Stimulated activated CD8-positive, alpha-beta memory T cell treated with anti-CD3 and anti-CD28 coated beads, Interleukin-15, amount 100 ng/mL, for 4 hours (primary cell): ENCODE results near the gene FUT8.

ENCODE experiments used
- DNase-seq, 2 donors: peaks; one replicate each; pipeline ENCODE4 v3.0.0-alpha.2; 2020; ENCODE audit warnings: low read depth in 2 of 2

FUT8 gene

GRCh38 chr14:65558363-65558762 is 145.8 kb downstream of the FUT8 start:
- no peak for DNase-seq

DNA sequence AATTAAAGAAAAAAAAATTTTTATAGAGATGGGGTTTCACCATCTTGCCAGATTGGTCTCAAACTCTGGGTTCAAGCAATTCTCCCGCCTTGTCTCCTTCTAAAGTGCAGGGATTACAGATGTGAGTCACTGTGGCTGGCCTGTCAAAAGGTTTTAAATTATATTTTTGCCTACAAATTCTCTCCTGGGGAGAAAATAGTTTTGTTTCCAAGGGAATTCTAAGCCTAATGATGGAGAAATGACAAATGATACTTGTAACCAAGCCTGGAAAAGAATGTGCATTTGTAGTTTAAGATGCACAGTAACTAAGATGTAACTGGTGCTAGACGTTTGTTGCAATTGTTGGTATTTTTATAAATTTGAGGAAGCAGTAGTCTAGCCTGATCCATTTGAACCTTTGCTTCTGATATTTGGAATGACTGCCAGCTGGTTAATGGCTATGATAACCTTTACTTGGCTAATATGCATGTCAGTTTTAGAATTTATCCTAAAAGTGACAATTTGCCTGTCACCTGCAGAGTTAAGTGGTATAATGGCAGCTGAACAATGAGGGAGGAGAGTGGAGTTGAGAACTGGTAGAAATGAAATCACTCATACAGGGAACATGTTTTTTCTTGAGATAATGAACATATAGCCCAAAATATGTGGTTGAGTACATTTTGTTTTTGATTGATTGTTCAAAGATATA is 148.0 kb downstream of the FUT8 start:
- no peak for DNase-seq

DNA sequence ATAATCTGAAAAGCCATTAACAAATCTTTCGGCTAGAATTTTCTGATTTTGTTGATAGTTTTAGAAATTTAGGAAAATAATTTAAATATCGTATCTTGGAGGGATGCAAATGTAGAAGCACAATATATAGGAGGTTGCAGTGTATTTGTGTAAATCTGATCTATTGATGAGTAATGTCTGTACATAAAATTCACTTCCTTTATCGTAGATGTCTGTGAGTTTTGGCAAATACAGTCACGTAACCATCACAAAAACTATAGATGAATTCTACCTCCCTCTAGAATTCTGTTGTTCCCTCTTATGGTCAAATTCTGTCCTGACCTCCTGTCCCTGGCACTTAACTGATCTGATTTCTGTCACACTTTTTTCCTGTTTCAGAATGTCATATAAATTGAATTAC is 151.8 kb downstream of the FUT8 start:
- DNase-seq: no peak

DNA sequence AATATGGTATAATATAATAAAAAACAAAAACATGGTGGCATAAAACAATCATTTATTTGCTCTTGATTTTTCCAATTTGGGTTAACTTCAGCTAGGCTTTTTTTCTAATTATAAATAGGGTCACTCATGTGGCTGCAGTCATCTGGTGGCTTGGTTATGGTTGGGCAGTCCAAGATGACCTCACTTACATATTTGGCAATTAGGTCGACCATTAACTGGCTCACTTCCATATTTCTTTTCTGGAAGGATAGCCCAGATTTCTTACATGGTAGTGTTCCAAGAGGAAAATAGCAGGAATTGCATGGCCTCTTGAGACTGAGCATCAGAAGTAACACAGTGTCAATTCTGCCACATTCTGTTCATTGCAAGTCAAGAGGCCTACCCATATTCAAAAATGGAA is 153.4 kb downstream of the FUT8 start:
- DNase-seq: no peak

GRCh38 chr14:65566820-65567522 is 154.4 kb downstream of the FUT8 start:
- DNase-seq: no peak

DNA sequence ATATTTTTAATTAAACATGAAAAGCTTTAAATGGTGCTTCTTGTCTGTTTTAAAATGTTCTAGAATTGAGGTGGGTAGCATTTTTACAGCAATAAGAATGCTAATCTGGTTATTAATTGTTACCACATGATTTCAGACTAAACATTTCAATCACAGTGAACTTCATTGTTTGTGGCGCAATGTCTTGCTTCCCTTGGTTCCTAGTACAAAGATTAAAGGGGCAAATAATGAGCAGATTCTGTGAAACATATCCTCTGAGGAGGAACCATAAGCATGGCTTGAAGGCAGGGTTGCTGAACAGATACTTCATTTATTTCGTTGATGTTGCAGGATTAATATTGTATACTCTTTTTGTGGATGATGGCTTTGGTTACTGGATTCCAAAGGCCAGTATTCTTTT is 162.1 kb downstream of the FUT8 start:
- DNase-seq: no peak

GRCh38 chr14:65575389-65575788 is 162.9 kb downstream of the FUT8 start:
- no peak for DNase-seq

DNA sequence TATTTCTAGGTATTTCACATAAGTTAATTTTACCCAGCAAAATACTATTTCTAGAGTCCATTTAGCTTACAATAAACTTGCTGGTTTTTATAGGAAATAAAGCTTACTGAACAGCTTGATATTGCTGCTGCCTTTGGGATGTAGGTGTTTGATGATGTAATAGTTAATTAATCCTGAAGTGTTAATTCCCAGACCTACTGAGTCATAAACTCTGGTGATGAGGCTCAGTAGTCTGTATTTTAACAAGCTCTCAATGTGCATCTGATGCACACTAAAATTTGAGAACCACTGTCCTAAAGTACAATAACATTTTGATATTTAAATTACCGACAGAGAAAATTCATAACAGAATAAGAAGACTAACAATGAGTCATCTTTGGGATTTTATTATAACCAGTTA is 168.4 kb downstream of the FUT8 start:
- DNase-seq: no peak

DNA sequence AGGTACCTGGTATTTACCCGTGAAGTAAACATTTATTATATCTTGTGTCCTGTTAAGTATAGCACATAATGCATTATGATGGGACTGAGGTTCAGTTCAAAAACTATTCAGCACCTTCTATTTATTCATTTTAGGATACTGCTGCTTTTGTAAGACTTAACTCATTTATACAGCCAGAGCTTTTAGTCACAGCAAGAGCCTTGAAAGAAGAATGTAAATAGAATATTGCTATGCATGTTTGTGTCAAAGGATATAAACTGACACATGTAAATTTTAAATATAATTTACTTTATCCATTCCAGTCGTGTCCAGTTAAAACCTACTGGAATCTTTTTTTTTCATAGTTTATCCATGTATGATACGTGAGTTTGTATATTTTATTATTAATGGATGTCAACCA is 168.8 kb downstream of the FUT8 start:
- DNase-seq: no peak

DNA sequence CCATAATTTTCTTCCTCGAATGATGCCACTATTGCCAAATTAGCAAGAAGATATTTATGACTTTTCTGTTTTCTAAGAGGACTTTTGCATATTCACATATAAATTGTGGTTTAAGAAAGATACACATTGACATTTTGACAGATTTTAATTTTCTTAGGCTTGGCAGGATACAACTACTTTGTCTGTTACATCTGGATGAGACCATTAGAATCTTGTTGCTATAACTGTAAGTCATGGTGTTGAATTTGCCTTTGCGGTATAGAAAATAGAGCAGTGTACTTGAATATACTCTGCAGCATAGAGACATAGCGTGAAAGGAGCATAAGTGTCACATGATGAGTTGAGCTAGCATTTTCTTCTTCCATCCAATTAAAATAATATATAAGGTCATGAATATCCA is 169.3 kb downstream of the FUT8 start:
- DNase-seq: no peak

DNA sequence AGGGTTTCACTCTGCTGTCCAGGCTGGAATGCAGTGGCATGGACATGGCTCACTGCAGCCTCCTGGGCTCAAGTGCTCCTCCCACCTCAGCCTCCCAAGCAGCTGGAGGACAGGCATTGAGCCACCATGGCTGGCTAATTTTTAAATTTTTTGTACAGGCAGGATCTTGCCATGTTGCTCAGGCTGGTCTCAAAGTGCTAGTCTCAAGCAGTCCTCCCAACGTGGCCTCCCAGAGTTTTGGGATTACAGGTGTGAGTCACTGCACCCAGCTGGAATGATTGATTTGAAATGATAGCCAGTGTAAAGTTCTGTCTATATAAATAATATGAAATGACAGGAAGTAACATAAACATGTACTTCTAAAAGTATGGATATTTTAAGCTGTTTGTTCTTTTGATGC is 172.7 kb downstream of the FUT8 start:
- DNase-seq: no peak

DNA sequence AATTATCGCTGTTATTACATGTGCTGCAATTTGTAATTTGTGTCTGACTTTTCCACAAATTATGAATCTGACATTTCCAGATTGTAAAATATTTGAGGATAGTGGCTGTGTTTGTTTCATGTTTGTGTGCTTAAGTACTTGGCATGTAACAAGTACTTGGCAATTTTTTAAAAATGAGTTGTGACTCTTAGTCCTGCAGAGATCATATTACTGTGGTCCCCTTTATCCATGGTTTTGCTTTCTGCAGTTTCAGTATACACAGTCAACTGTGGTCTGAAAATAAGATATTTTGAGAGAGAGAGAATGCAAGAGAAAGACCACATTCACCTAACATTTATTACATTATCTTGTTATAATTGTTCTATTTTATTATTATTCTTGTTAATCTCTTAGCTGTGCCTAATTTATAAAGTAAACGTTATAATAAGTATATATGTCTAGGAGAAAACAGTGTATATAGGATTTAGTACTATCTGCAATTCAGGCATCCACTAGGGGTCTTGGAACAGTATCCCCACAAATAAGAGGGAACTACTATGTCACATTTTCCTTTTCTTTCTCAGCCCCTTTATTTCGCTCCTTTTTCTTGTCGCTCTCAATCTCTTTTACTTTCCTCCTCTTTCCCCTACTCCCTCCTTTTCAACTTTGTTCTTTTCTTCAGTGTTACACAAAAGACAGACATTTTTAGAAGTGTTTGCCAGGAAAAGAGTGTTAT is 176.1 kb downstream of the FUT8 start:
- DNase-seq: no peak

GRCh38 chr14:65594153-65594881 is 181.8 kb downstream of the FUT8 start:
- DNase-seq: no peak

DNA sequence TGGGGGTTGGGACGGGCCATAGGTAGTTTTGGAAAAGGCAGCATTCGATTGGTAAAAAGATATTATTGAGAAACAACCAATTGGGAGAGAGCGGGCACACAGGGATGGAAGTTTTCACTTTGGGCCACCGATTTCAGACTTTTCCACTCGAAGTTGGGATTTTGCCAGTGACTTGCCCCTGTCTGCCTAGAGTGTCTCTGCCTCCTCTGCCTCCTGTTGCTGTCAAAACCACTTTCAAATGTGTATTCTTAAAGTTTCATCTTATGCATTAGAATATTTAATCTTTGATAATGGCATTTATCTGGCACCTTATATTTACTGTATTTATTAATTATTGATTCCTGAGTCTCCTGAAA is 182.3 kb downstream of the FUT8 start:
- DNase-seq: no peak

GRCh38 chr14:65599375-65599774 is 186.8 kb downstream of the FUT8 start:
- DNase-seq: no peak

GRCh38 chr14:65600742-65601141 is 188.2 kb downstream of the FUT8 start:
- DNase-seq: no peak

DNA sequence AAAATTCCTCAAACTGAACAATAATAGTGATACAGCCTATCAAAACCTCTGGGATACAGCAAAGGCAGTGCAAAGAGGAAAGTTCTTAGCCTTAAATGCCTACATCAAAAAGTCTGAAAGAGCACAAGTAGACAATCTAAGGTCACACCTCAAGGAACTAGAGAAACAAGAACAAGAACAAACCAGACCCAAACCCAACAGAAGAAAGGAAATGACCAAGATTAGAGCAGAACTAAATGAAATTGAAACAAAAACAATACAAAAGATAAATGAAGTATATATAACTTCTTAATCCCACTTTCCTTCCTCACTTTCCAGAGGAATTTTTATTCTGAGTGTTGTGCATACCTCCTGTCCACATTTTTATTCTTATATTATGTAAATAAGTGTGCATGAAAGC is 192.0 kb downstream of the FUT8 start:
- no peak for DNase-seq

DNA sequence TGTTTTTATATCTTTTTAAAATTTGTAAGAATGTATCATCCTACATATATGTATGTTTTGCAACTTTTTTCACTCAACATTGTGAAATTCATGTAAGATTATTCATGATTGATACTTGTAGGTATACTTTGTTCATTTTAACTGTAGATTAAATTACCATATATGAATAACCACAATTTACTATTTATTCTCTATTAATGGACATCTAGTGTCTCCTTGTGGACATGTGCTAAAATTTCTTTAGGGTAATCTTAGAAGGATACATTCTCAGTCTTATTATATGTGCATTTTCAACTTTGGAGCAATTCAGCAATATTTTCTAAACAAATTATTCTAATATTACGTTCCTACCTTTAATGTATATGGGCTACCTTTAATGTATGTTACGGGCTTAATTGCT is 192.4 kb downstream of the FUT8 start:
- DNase-seq: no peak

GRCh38 chr14:65606460-65606859 is 193.9 kb downstream of the FUT8 start:
- DNase-seq: no peak

GRCh38 chr14:65613131-65613650 is 200.7 kb downstream of the FUT8 start:
- DNase-seq: no peak

- DNase-seq: no peak
These were observed 206.5 kb downstream of the FUT8 start for GRCh38 chr14:65618996-65619395.

DNA sequence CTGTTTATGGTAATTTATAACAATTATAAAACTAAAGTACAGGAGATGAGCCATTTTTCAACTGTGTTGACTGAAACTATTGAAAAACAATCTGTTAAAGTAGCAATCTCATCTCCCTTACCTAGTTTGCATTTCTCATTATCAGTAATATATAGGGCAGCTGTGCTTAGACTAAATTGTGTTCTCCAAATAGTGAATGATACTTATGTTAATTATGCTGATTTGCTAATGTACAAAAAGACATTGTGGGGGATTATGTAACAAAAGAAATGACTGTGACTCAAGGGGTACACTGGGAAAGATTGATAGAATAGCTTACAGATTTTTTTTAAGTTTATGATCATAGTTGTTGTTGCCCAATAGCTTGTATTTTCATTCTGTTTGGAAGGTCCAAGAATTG is 207.7 kb downstream of the FUT8 start:
- no peak for DNase-seq
